ENCODE results near the gene MACF1.

DNA sequence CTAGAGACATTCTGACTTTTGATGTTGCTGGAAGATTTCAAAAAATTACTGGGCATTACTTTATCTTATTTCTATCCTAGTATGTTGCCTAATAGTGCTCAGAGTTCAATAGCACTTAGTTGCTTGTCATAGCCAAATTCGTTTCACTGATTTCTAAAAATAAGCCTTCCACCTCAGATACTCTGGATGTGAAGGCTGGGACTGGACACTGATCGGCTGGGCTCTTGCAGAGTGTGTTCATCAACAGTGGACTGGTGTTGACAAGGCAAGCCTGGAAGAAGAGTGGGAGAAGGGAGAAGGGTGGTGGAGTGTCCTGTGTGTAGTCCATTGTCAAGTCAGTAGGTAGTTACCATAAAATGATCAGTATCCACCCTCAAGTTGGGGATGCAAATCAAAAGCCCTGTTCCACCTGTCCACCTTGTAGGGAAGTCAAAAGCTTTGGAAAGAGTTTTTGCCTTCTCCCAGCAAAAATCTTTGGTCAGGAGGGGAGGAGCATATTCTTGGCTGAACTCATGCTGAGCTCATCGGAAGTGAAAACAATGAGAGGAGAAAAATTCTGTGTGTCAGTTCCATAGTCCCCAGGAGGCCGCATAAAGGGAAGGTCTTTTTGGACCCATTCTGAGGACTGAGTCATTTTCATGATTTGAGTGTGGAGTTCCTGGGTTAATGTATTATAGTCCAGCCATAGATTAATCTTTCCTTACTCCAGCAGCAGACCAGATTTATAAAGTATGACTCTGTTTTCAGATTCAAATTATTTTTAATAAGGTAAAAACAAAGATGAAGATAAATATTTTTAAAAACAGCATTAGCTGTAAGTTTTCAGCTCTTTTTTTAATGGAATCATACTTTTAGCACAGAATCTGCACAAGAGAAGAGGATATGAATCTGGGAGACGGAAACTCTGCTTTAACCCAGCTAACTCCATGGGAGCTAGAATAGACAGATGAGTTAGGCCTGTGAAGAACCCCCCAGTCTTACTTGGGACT, 187.5 kb downstream of the MACF1 start:
- TF ChIP-seq, protein P1, sequence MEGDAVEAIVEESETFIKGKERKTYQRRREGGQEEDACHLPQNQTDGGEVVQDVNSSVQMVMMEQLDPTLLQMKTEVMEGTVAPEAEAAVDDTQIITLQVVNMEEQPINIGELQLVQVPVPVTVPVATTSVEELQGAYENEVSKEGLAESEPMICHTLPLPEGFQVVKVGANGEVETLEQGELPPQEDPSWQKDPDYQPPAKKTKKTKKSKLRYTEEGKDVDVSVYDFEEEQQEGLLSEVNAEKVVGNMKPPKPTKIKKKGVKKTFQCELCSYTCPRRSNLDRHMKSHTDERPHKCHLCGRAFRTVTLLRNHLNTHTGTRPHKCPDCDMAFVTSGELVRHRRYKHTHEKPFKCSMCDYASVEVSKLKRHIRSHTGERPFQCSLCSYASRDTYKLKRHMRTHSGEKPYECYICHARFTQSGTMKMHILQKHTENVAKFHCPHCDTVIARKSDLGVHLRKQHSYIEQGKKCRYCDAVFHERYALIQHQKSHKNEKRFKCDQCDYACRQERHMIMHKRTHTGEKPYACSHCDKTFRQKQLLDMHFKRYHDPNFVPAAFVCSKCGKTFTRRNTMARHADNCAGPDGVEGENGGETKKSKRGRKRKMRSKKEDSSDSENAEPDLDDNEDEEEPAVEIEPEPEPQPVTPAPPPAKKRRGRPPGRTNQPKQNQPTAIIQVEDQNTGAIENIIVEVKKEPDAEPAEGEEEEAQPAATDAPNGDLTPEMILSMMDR (IDR thresholded peaks at IDR 0.05; ENCODE audit: low read length) = no peak
- TF ChIP-seq EZH2 (optimal IDR thresholded peaks at IDR 0.05; ENCODE audit: low read depth, low read length) = no peak
- TF ChIP-seq EZH2phosphoT487 (IDR thresholded peaks at IDR 0.05; ENCODE audit: low read length) = no peak
